Measurements from ENCODE around the gene PRRT2. TPM values are rescaled to one million over a fixed set of nuclear protein-coding genes. Genes with fewer than 3 reads are reported as not detected.
A peak's percentile ranks its signal among the peaks of the same experiment; 100 is the strongest.
"Not testable (repeated sequence)": the region's sequence is repeated elsewhere in the genome, so short reads cannot be mapped to it uniquely, and the experiment has no call there.

PRRT2 gene
- total RNA-seq, 1 experiment from 2014 or later: 6.2 TPM

- in situ Hi-C loops (cut with HindIII; ENCODE audit: low sequenced_read_pairs): no loop called here
- no peak for DNase-seq (ENCODE audit: low spot score)
Measured at GRCh38 chr16:29824589-29825144, 12.7 kb downstream of the PRRT2 start.

- DNase-seq (ENCODE audit: low spot score): peak; percentile 99
- in situ Hi-C loops (cut with HindIII; ENCODE audit: low sequenced_read_pairs): no loop called here
Measured at GRCh38 chr16:29825145-29826044, 13.4 kb downstream of the PRRT2 start.

GRCh38 chr16:29826342-29826695 is 14.3 kb downstream of the PRRT2 start:
- in situ Hi-C loops (cut with HindIII; ENCODE audit: low sequenced_read_pairs): no loop called here

GRCh38 chr16:29830774-29831173 is 18.8 kb downstream of the PRRT2 start:
- in situ Hi-C loops (cut with HindIII; ENCODE audit: low sequenced_read_pairs): no loop called here
- no peak for DNase-seq (ENCODE audit: low spot score)

More at GRCh38 chr16:29826342-29826695, 14.3 kb downstream of the PRRT2 start:
- no peak for DNase-seq (ENCODE audit: low spot score)

GRCh38 chr16:29831490-29831889 is 19.5 kb downstream of the PRRT2 start:
- peak; percentile 85 for DNase-seq (ENCODE audit: low spot score)
- in situ Hi-C loops (cut with HindIII; ENCODE audit: low sequenced_read_pairs): no loop called here

GRCh38 chr16:29833219-29833618 is 21.2 kb downstream of the PRRT2 start:
- in situ Hi-C loops (cut with HindIII; ENCODE audit: low sequenced_read_pairs); DNase-seq (ENCODE audit: low spot score): not testable (repeated sequence)

- DNase-seq (ENCODE audit: low spot score): no peak
- in situ Hi-C loops (cut with HindIII; ENCODE audit: low sequenced_read_pairs): no loop called here
Measured at GRCh38 chr16:29834079-29834478, 22.1 kb downstream of the PRRT2 start.

GRCh38 chr16:29835926-29836325 is 23.9 kb downstream of the PRRT2 start:
- in situ Hi-C loops (cut with HindIII; ENCODE audit: low sequenced_read_pairs): no loop called here
- DNase-seq (ENCODE audit: low spot score): no peak

- in situ Hi-C loops (cut with HindIII; ENCODE audit: low sequenced_read_pairs): no loop called here
- no peak for DNase-seq (ENCODE audit: low spot score)
Measured at GRCh38 chr16:29836623-29837022, 24.6 kb downstream of the PRRT2 start.

- in situ Hi-C loops (cut with HindIII; ENCODE audit: low sequenced_read_pairs): no loop called here
- DNase-seq (ENCODE audit: low spot score): no peak
Measured at GRCh38 chr16:29837841-29838240, 25.8 kb downstream of the PRRT2 start.

GRCh38 chr16:29839822-29840221 is 27.8 kb downstream of the PRRT2 start:
- in situ Hi-C loops (cut with HindIII; ENCODE audit: low sequenced_read_pairs): no loop called here
- peak; percentile 56 for DNase-seq (ENCODE audit: low spot score)

- in situ Hi-C loops (cut with HindIII; ENCODE audit: low sequenced_read_pairs): no loop called here
- peak; percentile 54 for DNase-seq (ENCODE audit: low spot score)
Measured at GRCh38 chr16:29840240-29840639, 28.2 kb downstream of the PRRT2 start.

- DNase-seq (ENCODE audit: low spot score): no peak
- in situ Hi-C loops (cut with HindIII; ENCODE audit: low sequenced_read_pairs): no loop called here
Measured at GRCh38 chr16:29841631-29842030, 29.6 kb downstream of the PRRT2 start.

GRCh38 chr16:29842732-29843346 is 30.8 kb downstream of the PRRT2 start:
- in situ Hi-C loops (cut with HindIII; ENCODE audit: low sequenced_read_pairs): no loop called here
- DNase-seq (ENCODE audit: low spot score): no peak

- in situ Hi-C loops (cut with HindIII; ENCODE audit: low sequenced_read_pairs): no loop called here
- no peak for DNase-seq (ENCODE audit: low spot score)
Measured at GRCh38 chr16:29843931-29844330, 31.9 kb downstream of the PRRT2 start.

- in situ Hi-C loops (cut with HindIII; ENCODE audit: low sequenced_read_pairs): no loop called here
- peak; percentile 62 for DNase-seq (ENCODE audit: low spot score)
Measured at GRCh38 chr16:29844575-29845331, 32.8 kb downstream of the PRRT2 start.

- DNase-seq (ENCODE audit: low spot score): no peak
- in situ Hi-C loops (cut with HindIII; ENCODE audit: low sequenced_read_pairs): no loop called here
Measured at GRCh38 chr16:29845656-29846055, 33.7 kb downstream of the PRRT2 start.

- in situ Hi-C loops (cut with HindIII; ENCODE audit: low sequenced_read_pairs): no loop called here
- peak; percentile 47 for DNase-seq (ENCODE audit: low spot score)
Measured at GRCh38 chr16:29848420-29849297, 36.7 kb downstream of the PRRT2 start.

GRCh38 chr16:29849505-29849904 is 37.5 kb downstream of the PRRT2 start:
- DNase-seq (ENCODE audit: low spot score): no peak
- in situ Hi-C loops (cut with HindIII; ENCODE audit: low sequenced_read_pairs): no loop called here

Measured in G401 (cell line).